Measurements from ENCODE around the gene FBL.
"Not testable (repeated sequence)": the region's sequence is repeated elsewhere in the genome, so short reads cannot be mapped to it uniquely, and the experiment has no call there.

GRCh38 chr19:39875401-39875864 lies 29.3 kb upstream of the FBL start:
- TF ChIP-seq CTCF (conservative IDR thresholded peaks at IDR 0.05; ENCODE audit: low read length); EZH2phosphoT487 (IDR thresholded peaks at IDR 0.05; ENCODE audit: borderline replicate concordance, low read depth, low read length): not testable (repeated sequence)
